Astrocyte of the spinal cord (primary cell): ENCODE results near the gene ACVR2A.

Source experiments
- DNase-seq: peaks from one replicate; pipeline ENCODE4 v3.0.0; 2011; ENCODE audit warnings: low read depth, low spot score
- H3K4me3 ChIP-seq: 2 replicates; pipeline ENCODE4 v1.5.1; 2011; ENCODE audit warnings: low read depth, mild to moderate bottlenecking, low read length, moderate library complexity
- CTCF ChIP-seq: IDR thresholded peaks from 2 replicates; pipeline ENCODE4 v1.5.1; 2012; ENCODE audit warnings: low read depth, mild to moderate bottlenecking, low read length, inconsistent platforms
- in situ Hi-C: cut with HindIII; loops from 2 replicates; pipeline ENCODE4 v1.10.0; 2017; ENCODE audit warnings: low sequenced_read_pairs

The ACVR2A gene

GRCh38 chr2:147843864-147844696, 749 bp upstream of the ACVR2A start:
- peak; percentile 37 for TF ChIP-seq CTCF

GRCh38 chr2:147845411-147845971, 662 bp downstream of the ACVR2A start:
- in situ Hi-C loops: no loop called here
- TF ChIP-seq CTCF: no peak
- DNase-seq: peak; percentile 24
- peak overlapping the region; percentile 87 for H3K4me3 ChIP-seq

More at GRCh38 chr2:147843864-147844696, 749 bp upstream of the ACVR2A start:
- peak; percentile 90 for DNase-seq
- in situ Hi-C loops: no loop called here
- peak overlapping the region; percentile 87 for H3K4me3 ChIP-seq

GRCh38 chr2:147846412-147847081, 1.7 kb downstream of the ACVR2A start:
- in situ Hi-C loops: no loop called here
- TF ChIP-seq CTCF: no peak
- DNase-seq: peak; percentile 3
- peak overlapping the region; percentile 87 for H3K4me3 ChIP-seq

- no peak for DNase-seq
- no peak overlapping the region for H3K4me3 ChIP-seq
- no peak for TF ChIP-seq CTCF
- in situ Hi-C loops: no loop called here
Measured at GRCh38 chr2:147847746-147848391, 3.0 kb downstream of the ACVR2A start.

- TF ChIP-seq CTCF: no peak
- in situ Hi-C loops: no loop called here
- H3K4me3 ChIP-seq: no peak overlapping the region
- no peak for DNase-seq
Measured at GRCh38 chr2:147850838-147851237, 6.0 kb downstream of the ACVR2A start.

GRCh38 chr2:147851244-147851930, 6.6 kb downstream of the ACVR2A start:
- in situ Hi-C loops: no loop called here

More at GRCh38 chr2:147851244-147851930, 6.6 kb downstream of the ACVR2A start:
- no peak for TF ChIP-seq CTCF
- no peak for DNase-seq
- H3K4me3 ChIP-seq: no peak overlapping the region
